Measurements from ENCODE around the gene ACSM3. TPM values are rescaled to one million over a fixed set of nuclear protein-coding genes. Genes with fewer than 3 reads are reported as not detected.

ACSM3 gene
- total and polyA plus RNA-seq, 2 donors (not counting 3 experiments of a cell fraction or from before 2014, with no cell fraction given), result 23.7 to 37.3 TPM

DNA sequence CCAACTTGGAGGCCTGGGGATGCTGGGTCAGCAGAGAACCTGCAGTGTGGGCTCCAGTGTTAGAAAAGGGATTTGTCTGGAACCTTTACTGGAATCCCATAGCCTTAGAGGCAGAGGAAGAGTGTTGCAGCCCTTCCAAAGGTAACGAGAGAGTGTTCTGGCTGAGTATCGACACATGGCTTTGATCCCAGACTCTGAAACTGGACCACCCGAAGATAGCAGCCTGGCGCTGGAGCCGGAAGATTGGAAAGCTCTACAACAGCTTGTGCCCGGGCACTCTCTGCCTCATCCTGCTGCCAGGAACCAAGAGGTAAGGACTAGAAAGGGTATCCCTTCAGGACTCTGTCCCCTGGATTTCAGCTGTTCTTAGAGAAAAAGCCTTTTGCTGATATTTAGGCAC is 82.2 kb downstream of the ACSM3 start:
- no peak overlapping the region for H3K9ac ChIP-seq (replicated peaks; ENCODE audit: extremely low read depth, insufficient read depth, low read length)
- no peak for FAIRE-seq
- POLR2A ChIA-PET, result no interaction called here
- no TSS peak for BruUV-seq (replicated peaks)
- H2AFZ ChIP-seq (ENCODE audit: low read depth, low read length), result no peak overlapping the region
- DNase-seq (ENCODE audit: low read depth, low spot score), result no peak
- no peaks in the 10 kb centered on the region for H3K79me2 ChIP-seq (ENCODE audit: control insufficient read depth, insufficient read depth, low read length)
- no peak overlapping the region for H3K4me3 ChIP-seq (replicated peaks in 1 of 3; ENCODE audit: insufficient read depth in 1 of 3, low read depth in 1 of 3, low read length in 3 of 3)
- CTCF ChIA-PET, result interaction anchor here (1.1 to 2.6 kb wide), 4 partner anchors 39 to 238 kb away, joined by 3 to 12 read pairs (median 4); partner anchors contain the start of genes ERI2 and REXO5
- no peaks in the 10 kb centered on the region for H3K9me3 ChIP-seq (replicated peaks; ENCODE audit: control insufficient read depth, insufficient read depth, low read length)
- TF ChIP-seq MYC (IDR thresholded peaks at IDR 0.05; ENCODE audit: low read depth, low read length), result no peak
- TF ChIP-seq, protein P1, sequence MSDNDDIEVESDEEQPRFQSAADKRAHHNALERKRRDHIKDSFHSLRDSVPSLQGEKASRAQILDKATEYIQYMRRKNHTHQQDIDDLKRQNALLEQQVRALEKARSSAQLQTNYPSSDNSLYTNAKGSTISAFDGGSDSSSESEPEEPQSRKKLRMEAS (IDR thresholded peaks at IDR 0.05; ENCODE audit: insufficient read depth, insufficient read length), result no peak
- TF ChIP-seq EZH2 (IDR thresholded peaks at IDR 0.05; ENCODE audit: borderline replicate concordance, low read depth, low read length, severe bottlenecking), result no peak
- TF ChIP-seq FOS (IDR thresholded peaks at IDR 0.05; ENCODE audit: borderline replicate concordance, insufficient read depth, low read length), result no peak
- no peak for TF ChIP-seq GATA2 (IDR thresholded peaks at IDR 0.05; ENCODE audit: insufficient read depth, insufficient read length, low read depth, low read length)
- no peak for TF ChIP-seq POLR2AphosphoS5 (IDR thresholded peaks at IDR 0.05; ENCODE audit: insufficient read depth, low read depth, low read length)
- no peak for TF ChIP-seq POLR2A (IDR thresholded peaks at IDR 0.05; ENCODE audit: low read depth, low read length)
- no peak for TF ChIP-seq JUN (IDR thresholded peaks at IDR 0.05; ENCODE audit: borderline replicate concordance, insufficient read depth, insufficient read length, low read depth)
- TF ChIP-seq, protein P2, sequence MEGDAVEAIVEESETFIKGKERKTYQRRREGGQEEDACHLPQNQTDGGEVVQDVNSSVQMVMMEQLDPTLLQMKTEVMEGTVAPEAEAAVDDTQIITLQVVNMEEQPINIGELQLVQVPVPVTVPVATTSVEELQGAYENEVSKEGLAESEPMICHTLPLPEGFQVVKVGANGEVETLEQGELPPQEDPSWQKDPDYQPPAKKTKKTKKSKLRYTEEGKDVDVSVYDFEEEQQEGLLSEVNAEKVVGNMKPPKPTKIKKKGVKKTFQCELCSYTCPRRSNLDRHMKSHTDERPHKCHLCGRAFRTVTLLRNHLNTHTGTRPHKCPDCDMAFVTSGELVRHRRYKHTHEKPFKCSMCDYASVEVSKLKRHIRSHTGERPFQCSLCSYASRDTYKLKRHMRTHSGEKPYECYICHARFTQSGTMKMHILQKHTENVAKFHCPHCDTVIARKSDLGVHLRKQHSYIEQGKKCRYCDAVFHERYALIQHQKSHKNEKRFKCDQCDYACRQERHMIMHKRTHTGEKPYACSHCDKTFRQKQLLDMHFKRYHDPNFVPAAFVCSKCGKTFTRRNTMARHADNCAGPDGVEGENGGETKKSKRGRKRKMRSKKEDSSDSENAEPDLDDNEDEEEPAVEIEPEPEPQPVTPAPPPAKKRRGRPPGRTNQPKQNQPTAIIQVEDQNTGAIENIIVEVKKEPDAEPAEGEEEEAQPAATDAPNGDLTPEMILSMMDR (IDR thresholded peaks at IDR 0.05; ENCODE audit: extremely low read depth in 1 of 2, insufficient read depth in 1 of 2, low read depth in 1 of 2, low read length in 2 of 2), result no peak
- peaks cover 0 to 6% of the 10 kb centered on the region in 2 experiments for H3K36me3 ChIP-seq (ENCODE audit: control insufficient read depth in 2 of 2, extremely low read depth in 1 of 2, insufficient read depth in 2 of 2, low read length in 2 of 2)
- H3K4me2 ChIP-seq (ENCODE audit: insufficient read depth, low read length), result no peak overlapping the region
- no peaks in the 10 kb centered on the region for H3K27me3 ChIP-seq (ENCODE audit: control insufficient read depth in 2 of 2, insufficient read depth in 2 of 2, low read length in 2 of 2)
- no peaks in the 10 kb centered on the region for H4K20me1 ChIP-seq (replicated peaks; ENCODE audit: control insufficient read depth, extremely low read depth, insufficient read depth, low read length)
- dilution Hi-C loops (cut with MboI; ENCODE audit: extremely low pct_ligation_motif_present, low sequenced_read_pairs) (no loop called here), intact Hi-C loops (cut with micrococcal nuclease) (no loop called here)
- no peak overlapping the region for H3K27ac ChIP-seq (ENCODE audit: insufficient read depth, low read depth, low read length)
- peaks cover 12% of the 10 kb centered on the region for H3K4me1 ChIP-seq (ENCODE audit: control insufficient read depth, extremely low read depth, insufficient read depth, low read length)
- no peaks in the 10 kb centered on the region for H3K9me1 ChIP-seq (replicated peaks; ENCODE audit: control insufficient read depth, extremely low read depth, insufficient read depth, low read length)

All from endothelial cell of umbilical vein (primary cell).